Measurements from ENCODE around the gene C11orf24.

DNA sequence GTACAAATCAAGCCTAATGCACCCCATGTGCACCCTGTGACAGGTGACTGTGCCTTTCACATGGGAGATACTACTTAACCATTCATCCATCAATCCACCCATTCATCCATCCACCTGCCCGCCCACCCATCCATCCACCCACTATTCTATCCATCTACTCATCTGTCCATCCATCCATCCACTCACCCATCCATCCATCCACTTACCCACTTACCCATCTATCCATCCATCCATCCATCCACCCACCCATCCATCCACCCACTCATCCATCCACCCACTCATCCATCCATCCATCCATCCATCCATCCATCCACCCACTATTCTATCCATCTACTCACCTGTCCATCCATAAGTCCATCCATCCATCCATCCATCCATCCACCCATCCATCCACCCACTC lies 7.5 kb downstream of the C11orf24 start:
- TF ChIP-seq, protein P1, sequence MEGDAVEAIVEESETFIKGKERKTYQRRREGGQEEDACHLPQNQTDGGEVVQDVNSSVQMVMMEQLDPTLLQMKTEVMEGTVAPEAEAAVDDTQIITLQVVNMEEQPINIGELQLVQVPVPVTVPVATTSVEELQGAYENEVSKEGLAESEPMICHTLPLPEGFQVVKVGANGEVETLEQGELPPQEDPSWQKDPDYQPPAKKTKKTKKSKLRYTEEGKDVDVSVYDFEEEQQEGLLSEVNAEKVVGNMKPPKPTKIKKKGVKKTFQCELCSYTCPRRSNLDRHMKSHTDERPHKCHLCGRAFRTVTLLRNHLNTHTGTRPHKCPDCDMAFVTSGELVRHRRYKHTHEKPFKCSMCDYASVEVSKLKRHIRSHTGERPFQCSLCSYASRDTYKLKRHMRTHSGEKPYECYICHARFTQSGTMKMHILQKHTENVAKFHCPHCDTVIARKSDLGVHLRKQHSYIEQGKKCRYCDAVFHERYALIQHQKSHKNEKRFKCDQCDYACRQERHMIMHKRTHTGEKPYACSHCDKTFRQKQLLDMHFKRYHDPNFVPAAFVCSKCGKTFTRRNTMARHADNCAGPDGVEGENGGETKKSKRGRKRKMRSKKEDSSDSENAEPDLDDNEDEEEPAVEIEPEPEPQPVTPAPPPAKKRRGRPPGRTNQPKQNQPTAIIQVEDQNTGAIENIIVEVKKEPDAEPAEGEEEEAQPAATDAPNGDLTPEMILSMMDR (IDR thresholded peaks at IDR 0.05; ENCODE audit: low read depth, low read length) = no peak
- TF ChIP-seq, protein P2, sequence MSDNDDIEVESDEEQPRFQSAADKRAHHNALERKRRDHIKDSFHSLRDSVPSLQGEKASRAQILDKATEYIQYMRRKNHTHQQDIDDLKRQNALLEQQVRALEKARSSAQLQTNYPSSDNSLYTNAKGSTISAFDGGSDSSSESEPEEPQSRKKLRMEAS (IDR thresholded peaks at IDR 0.05; ENCODE audit: low read depth, low read length) = no peak

All from NB4 (cell line).